Measurements from ENCODE around the gene CNGA3.

CNGA3 gene

GRCh38 chr2:98444436-98445176 is 98.3 kb downstream of the CNGA3 start, which contains the start of gene INPP4A:
Gene INPP4A, plus strand, starts transcription at chr2:98444858. Its CDS starts 75,191 bp downstream, at chr2:98520049.
- no peak for TF ChIP-seq CTCF (conservative IDR thresholded peaks at IDR 0.05; ENCODE audit: control insufficient read depth, insufficient read depth, low read depth, low read length)
- DNase-seq (ENCODE audit: low read depth) = peak; percentile 30
- H3K4me3 ChIP-seq (ENCODE audit: control insufficient read depth, low read depth, low read length) = peak within 1 kb of the TSS; percentile 80

- TF ChIP-seq CTCF (conservative IDR thresholded peaks at IDR 0.05; ENCODE audit: control insufficient read depth, insufficient read depth, low read depth, low read length) = no peak
- peak overlapping the region; percentile 80 for H3K4me3 ChIP-seq (ENCODE audit: control insufficient read depth, low read depth, low read length)
- no peak for DNase-seq (ENCODE audit: low read depth)
Observed at GRCh38 chr2:98445177-98445682, 99.0 kb downstream of the CNGA3 start.

GRCh38 chr2:98445683-98446581 is 99.7 kb downstream of the CNGA3 start:
- DNase-seq (ENCODE audit: low read depth) = no peak
- TF ChIP-seq CTCF (conservative IDR thresholded peaks at IDR 0.05; ENCODE audit: control insufficient read depth, insufficient read depth, low read depth, low read length) = no peak
- H3K4me3 ChIP-seq (ENCODE audit: control insufficient read depth, low read depth, low read length) = peak overlapping the region; percentile 80

- no peak overlapping the region for H3K4me3 ChIP-seq (ENCODE audit: control insufficient read depth, low read depth, low read length)
- TF ChIP-seq CTCF (conservative IDR thresholded peaks at IDR 0.05; ENCODE audit: control insufficient read depth, insufficient read depth, low read depth, low read length) = no peak
- no peak for DNase-seq (ENCODE audit: low read depth)
Observed at GRCh38 chr2:98446850-98447249, 100.6 kb downstream of the CNGA3 start.

Measured in fibroblast of mammary gland (primary cell).